MM.1S (cell line): ENCODE measurements around the gene KRT73.

Experiments
- DNase-seq: peaks from one replicate; pipeline ENCODE4 v3.0.0-alpha.2; 2015
- H2AFZ ChIP-seq: fragments of 300-600 bp; sonication (generic); 2 replicates; pipeline ENCODE4 v1.6.0; 2016; ENCODE audit warnings: antibody characterized with exemption, low read length
- H3F3A ChIP-seq: fragments of 300-600 bp; sonication (generic); 2 replicates; pipeline ENCODE4 v1.6.1; 2016; ENCODE audit warnings: mild to moderate bottlenecking, antibody characterized with exemption, low read length, moderate library complexity, mixed read lengths; ENCODE audit not compliant: insufficient read depth
- H3K27ac ChIP-seq: fragments of 300-600 bp; sonication (generic); 2 replicates; pipeline ENCODE4 v1.5.1; 2016; ENCODE audit warnings: mild to moderate bottlenecking, low read length
- H3K27me3 ChIP-seq: fragments of 300-600 bp; sonication (generic); replicated peaks from 2 replicates; pipeline ENCODE4 v1.6.0; 2016; ENCODE audit warnings: low read length; ENCODE audit not compliant: insufficient read depth
- H3K36me3 ChIP-seq: fragments of 300-600 bp; sonication (generic); replicated peaks from 2 replicates; pipeline ENCODE4 v1.6.1; 2016; ENCODE audit warnings: mild to moderate bottlenecking, low read length, mixed read lengths; ENCODE audit not compliant: insufficient read depth
- H3K4me1 ChIP-seq: fragments of 300-600 bp; sonication (generic); 2 replicates; pipeline ENCODE4 v1.6.1; 2016; ENCODE audit warnings: low read length, mixed read lengths
- H3K4me2 ChIP-seq: fragments of 300-600 bp; sonication (generic); 2 replicates; pipeline ENCODE4 v1.6.0; 2016; ENCODE audit warnings: low read depth, low read length
- H3K4me3 ChIP-seq: fragments of 300-600 bp; sonication (generic); 2 replicates; pipeline ENCODE4 v1.5.1; 2016; ENCODE audit warnings: low read length, mixed read lengths
- H3K79me2 ChIP-seq: fragments of 300-600 bp; sonication (generic); 2 replicates; pipeline ENCODE4 v1.6.1; 2016; ENCODE audit warnings: mixed run types, low read length, mixed read lengths
- H3K9ac ChIP-seq: fragments of 300-600 bp; sonication (generic); 2 replicates; pipeline ENCODE4 v1.6.1; 2016; ENCODE audit warnings: low read length, mixed read lengths
- H3K9me2 ChIP-seq: fragments of 300-600 bp; sonication (generic); replicated peaks from 2 replicates; pipeline ENCODE4 v1.6.1; 2016; ENCODE audit warnings: mild to moderate bottlenecking, low read length, mixed read lengths; ENCODE audit not compliant: insufficient read depth
- H3K9me3 ChIP-seq: fragments of 300-600 bp; sonication (generic); replicated peaks from 2 replicates; pipeline ENCODE4 v1.6.1; 2016; ENCODE audit warnings: mild to moderate bottlenecking, low read length, mixed read lengths; ENCODE audit not compliant: insufficient read depth
- H4K20me1 ChIP-seq: fragments of 300-600 bp; sonication (generic); 2 replicates; pipeline ENCODE4 v1.6.1; 2016; ENCODE audit warnings: mild to moderate bottlenecking, low read length, moderate library complexity, mixed read lengths; ENCODE audit not compliant: insufficient read depth
- EZH2 ChIP-seq: fragments of 300-600 bp; sonication (generic); optimal IDR thresholded peaks from 2 replicates; pipeline ENCODE3; 2017; ENCODE audit warnings: low read depth, mild to moderate bottlenecking, antibody characterized with exemption, low read length, mixed read lengths
- EZH2phosphoT487 ChIP-seq: fragments of 300-600 bp; sonication (generic); IDR thresholded peaks from 2 replicates; pipeline ENCODE4 v1.6.1; 2018; ENCODE audit warnings: antibody characterized with exemption, low read length
- TF ChIP-seq, protein P1 (sequence below): fragments of 300-600 bp; sonication (generic); IDR thresholded peaks from 2 replicates; pipeline ENCODE4 v1.5.1; 2016; ENCODE audit warnings: antibody characterized with exemption, low read length, mixed read lengths

KRT73 gene

DNA sequence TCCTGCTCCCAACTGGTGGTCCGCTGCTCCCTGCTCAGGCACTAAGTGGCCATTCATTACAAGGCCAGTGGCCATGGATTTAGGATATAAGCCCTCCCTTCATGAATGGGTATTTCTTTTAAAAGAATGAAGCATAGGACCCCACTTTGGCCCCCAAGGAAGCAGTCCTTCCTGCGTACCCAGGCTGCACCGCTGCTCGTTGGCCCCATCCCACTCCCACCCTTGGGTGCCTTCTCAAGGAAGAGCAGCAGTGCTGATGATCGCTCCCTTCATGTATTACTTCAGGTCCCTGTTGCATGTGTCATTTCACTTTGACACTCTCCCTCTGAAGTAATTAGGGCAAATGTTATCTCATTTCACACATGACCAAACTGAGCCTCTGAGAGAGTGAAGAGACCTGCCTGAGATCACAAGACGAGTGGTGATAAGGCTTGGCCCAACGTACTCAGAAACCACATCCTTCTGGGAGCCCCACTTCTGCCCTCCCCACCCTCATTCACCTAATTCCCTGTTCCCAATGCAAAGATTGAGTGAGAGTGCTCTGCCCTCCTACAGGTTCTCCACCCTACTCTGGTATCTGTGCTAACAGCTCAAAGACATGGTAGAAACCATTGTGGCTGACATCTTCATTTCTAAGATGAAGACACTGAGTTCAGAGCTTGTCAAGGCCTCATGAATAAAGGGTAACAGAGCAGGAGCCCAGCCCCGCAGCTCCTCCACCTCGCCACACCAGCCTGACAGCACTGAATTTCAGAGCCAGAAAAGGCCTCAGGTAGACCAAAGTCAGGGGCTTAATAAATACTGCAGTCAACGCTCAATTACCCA is 43.9 kb upstream of the KRT73 start:
- no peak overlapping the region for H3K27ac ChIP-seq
- H3K79me2 ChIP-seq = no peaks in the 10 kb centered on the region
- H3K4me1 ChIP-seq = no peaks in the 10 kb centered on the region
- no peak for DNase-seq
- no peaks in the 10 kb centered on the region for H3K9me3 ChIP-seq
- no peak overlapping the region for H3K4me2 ChIP-seq
- no peaks in the 10 kb centered on the region for H3K9me2 ChIP-seq
- H3F3A ChIP-seq = no peaks in the 10 kb centered on the region
- H3K36me3 ChIP-seq = no peaks in the 10 kb centered on the region
- H3K4me3 ChIP-seq = no peak overlapping the region
- TF ChIP-seq, protein P1, sequence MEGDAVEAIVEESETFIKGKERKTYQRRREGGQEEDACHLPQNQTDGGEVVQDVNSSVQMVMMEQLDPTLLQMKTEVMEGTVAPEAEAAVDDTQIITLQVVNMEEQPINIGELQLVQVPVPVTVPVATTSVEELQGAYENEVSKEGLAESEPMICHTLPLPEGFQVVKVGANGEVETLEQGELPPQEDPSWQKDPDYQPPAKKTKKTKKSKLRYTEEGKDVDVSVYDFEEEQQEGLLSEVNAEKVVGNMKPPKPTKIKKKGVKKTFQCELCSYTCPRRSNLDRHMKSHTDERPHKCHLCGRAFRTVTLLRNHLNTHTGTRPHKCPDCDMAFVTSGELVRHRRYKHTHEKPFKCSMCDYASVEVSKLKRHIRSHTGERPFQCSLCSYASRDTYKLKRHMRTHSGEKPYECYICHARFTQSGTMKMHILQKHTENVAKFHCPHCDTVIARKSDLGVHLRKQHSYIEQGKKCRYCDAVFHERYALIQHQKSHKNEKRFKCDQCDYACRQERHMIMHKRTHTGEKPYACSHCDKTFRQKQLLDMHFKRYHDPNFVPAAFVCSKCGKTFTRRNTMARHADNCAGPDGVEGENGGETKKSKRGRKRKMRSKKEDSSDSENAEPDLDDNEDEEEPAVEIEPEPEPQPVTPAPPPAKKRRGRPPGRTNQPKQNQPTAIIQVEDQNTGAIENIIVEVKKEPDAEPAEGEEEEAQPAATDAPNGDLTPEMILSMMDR = no peak
- no peak for TF ChIP-seq EZH2
- TF ChIP-seq EZH2phosphoT487 = no peak
- no peak overlapping the region for H3K9ac ChIP-seq
- H4K20me1 ChIP-seq = no peaks in the 10 kb centered on the region
- H3K27me3 ChIP-seq = peaks cover 47% of the 10 kb centered on the region
- H2AFZ ChIP-seq = no peak overlapping the region

DNA sequence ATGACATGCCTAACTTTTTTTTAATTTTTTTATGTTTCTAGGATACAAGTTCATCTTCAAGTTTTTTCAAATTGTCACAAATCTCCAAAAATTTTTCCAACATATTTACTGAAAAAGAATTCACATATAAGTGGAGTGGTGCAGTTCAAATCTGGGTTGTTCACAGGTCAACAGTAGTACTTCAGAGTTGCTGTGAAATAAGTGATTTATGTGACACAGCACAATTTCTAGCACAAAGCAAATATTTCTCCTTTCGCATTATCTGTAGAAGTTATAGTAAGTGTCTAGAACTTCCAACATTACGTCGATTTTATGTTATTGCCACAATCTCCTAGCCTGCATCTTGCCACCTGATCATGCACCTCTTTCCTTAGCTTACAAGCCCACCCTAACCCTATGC is 43.3 kb upstream of the KRT73 start:
- H4K20me1 ChIP-seq = no peaks in the 10 kb centered on the region
- H3K27ac ChIP-seq = no peak overlapping the region
- no peaks in the 10 kb centered on the region for H3K4me1 ChIP-seq
- no peaks in the 10 kb centered on the region for H3K79me2 ChIP-seq
- no peak overlapping the region for H3K4me2 ChIP-seq
- no peaks in the 10 kb centered on the region for H3K36me3 ChIP-seq
- H3K9me2 ChIP-seq = no peaks in the 10 kb centered on the region
- H2AFZ ChIP-seq = no peak overlapping the region
- H3F3A ChIP-seq = no peaks in the 10 kb centered on the region
- H3K27me3 ChIP-seq = peaks cover 50% of the 10 kb centered on the region
- H3K9ac ChIP-seq = no peak overlapping the region
- H3K9me3 ChIP-seq = no peaks in the 10 kb centered on the region
- no peak for DNase-seq
- TF ChIP-seq, protein P1 = no peak
- TF ChIP-seq EZH2phosphoT487 = no peak
- no peak for TF ChIP-seq EZH2
- no peak overlapping the region for H3K4me3 ChIP-seq

- H3K4me2 ChIP-seq = no peak overlapping the region
- H3K9me3 ChIP-seq = no peaks in the 10 kb centered on the region
- H3K36me3 ChIP-seq = no peaks in the 10 kb centered on the region
- no peak overlapping the region for H3K9ac ChIP-seq
- TF ChIP-seq, protein P1 = no peak
- TF ChIP-seq EZH2phosphoT487 (no peak), EZH2 (no peak)
- no peaks in the 10 kb centered on the region for H4K20me1 ChIP-seq
- H3K9me2 ChIP-seq = no peaks in the 10 kb centered on the region
- H3K79me2 ChIP-seq = no peaks in the 10 kb centered on the region
- no peak overlapping the region for H3K27ac ChIP-seq
- no peaks in the 10 kb centered on the region for H3K4me1 ChIP-seq
- H3F3A ChIP-seq = no peaks in the 10 kb centered on the region
- DNase-seq = no peak
- H2AFZ ChIP-seq = no peak overlapping the region
- no peak overlapping the region for H3K4me3 ChIP-seq
- peaks cover 49% of the 10 kb centered on the region for H3K27me3 ChIP-seq
Measured at GRCh38 chr12:52660934-52661499, 42.7 kb upstream of the KRT73 start.
